HEK293T (cell line): Measurements from ENCODE around the gene PTGFR.

Experiments
- CTCF ChIA-PET: fragments of 350-600 bp; formaldehyde crosslinking; extraction: SDS; loops from one replicate; lab custom pipeline; 2021; ENCODE audit warnings: antibody characterized with exemption, inconsistent platforms; lab: Yijun Ruan, JAX
- POLR2A ChIA-PET: fragments of 350-600 bp; formaldehyde crosslinking; extraction: SDS; loops from one replicate; lab custom pipeline; 2020; ENCODE audit warnings: antibody characterized with exemption, inconsistent platforms; lab: Yijun Ruan, JAX
- DNase-seq: peaks from one replicate; pipeline ENCODE4 v3.0.0; 2012; ENCODE audit warnings: mixed read lengths; ENCODE audit errors: extremely low spot score
- ARNT ChIP-seq: fragments of 450-650 bp; IDR thresholded peaks from 2 replicates; pipeline ENCODE4 v1.6.1; 2017; ENCODE audit warnings: mild to moderate bottlenecking
- BHLHE40 ChIP-seq: fragments of 450-650 bp; IDR thresholded peaks from 2 replicates; pipeline ENCODE4 v1.6.1; 2016; ENCODE audit warnings: mild to moderate bottlenecking, moderate library complexity, borderline replicate concordance
- CTBP1 ChIP-seq: fragments of 450-650 bp; IDR thresholded peaks from 2 replicates; pipeline ENCODE4 v1.6.1; 2016; ENCODE audit warnings: borderline replicate concordance
- ELF4 ChIP-seq: fragments of 450-650 bp; IDR thresholded peaks from 2 replicates; pipeline ENCODE4 v1.6.1; 2017; ENCODE audit warnings: antibody characterized with exemption
- FOXA1 ChIP-seq: fragments of 450-650 bp; IDR thresholded peaks from 2 replicates; pipeline ENCODE4 v1.6.1; 2016; ENCODE audit warnings: mild to moderate bottlenecking
- FOXK2 ChIP-seq: fragments of 450-650 bp; IDR thresholded peaks from 2 replicates; pipeline ENCODE4 v1.6.1; 2016; ENCODE audit warnings: mild to moderate bottlenecking
- FOXM1 ChIP-seq: fragments of 450-650 bp; IDR thresholded peaks from 2 replicates; pipeline ENCODE4 v1.6.1; 2017; ENCODE audit warnings: mild to moderate bottlenecking, borderline replicate concordance
- HDGF ChIP-seq: fragments of 450-650 bp; IDR thresholded peaks from 2 replicates; pipeline ENCODE4 v1.6.1; 2017; ENCODE audit warnings: antibody characterized with exemption, borderline replicate concordance
- L3MBTL2 ChIP-seq: fragments of 450-650 bp; conservative IDR thresholded peaks from 2 replicates; pipeline ENCODE4 v1.6.1; 2016; ENCODE audit warnings: mild to moderate bottlenecking
- LEF1 ChIP-seq: fragments of 450-650 bp; IDR thresholded peaks from 2 replicates; pipeline ENCODE4 v1.6.1; 2017; ENCODE audit warnings: mild to moderate bottlenecking, borderline replicate concordance
- NFRKB ChIP-seq: fragments of 450-650 bp; IDR thresholded peaks from 2 replicates; pipeline ENCODE4 v1.6.1; 2016; ENCODE audit warnings: mild to moderate bottlenecking, moderate library complexity
- PKNOX1 ChIP-seq: fragments of 450-650 bp; IDR thresholded peaks from 2 replicates; pipeline ENCODE4 v1.6.1; 2016
- SP1 ChIP-seq: fragments of 450-650 bp; IDR thresholded peaks from 2 replicates; pipeline ENCODE4 v1.6.1; 2017
- SUZ12 ChIP-seq: fragments of 450-650 bp; IDR thresholded peaks from 2 replicates; pipeline ENCODE4 v1.6.1; 2016; ENCODE audit warnings: mild to moderate bottlenecking
- TARDBP ChIP-seq: fragments of 450-650 bp; IDR thresholded peaks from 2 replicates; pipeline ENCODE4 v1.6.1; 2016
- ZNF384 ChIP-seq: fragments of 450-650 bp; IDR thresholded peaks from 2 replicates; pipeline ENCODE4 v1.6.1; 2016

Gene PTGFR

GRCh38 chr1:78519446-78519845, 28.7 kb downstream of the PTGFR start:
- CTCF ChIA-PET, result no interaction called here
- no peak for TF ChIP-seq CTBP1
- TF ChIP-seq ELF4, result no peak
- TF ChIP-seq ARNT, result no peak
- TF ChIP-seq HDGF, result no peak
- TF ChIP-seq PKNOX1, result no peak
- no peak for TF ChIP-seq ZNF384
- TF ChIP-seq SUZ12, result no peak
- no peak for TF ChIP-seq NFRKB
- no peak for TF ChIP-seq SP1
- no peak for TF ChIP-seq L3MBTL2
- no peak for TF ChIP-seq FOXK2
- TF ChIP-seq FOXA1, result no peak
- no peak for TF ChIP-seq LEF1
- no peak for TF ChIP-seq FOXM1
- TF ChIP-seq TARDBP, result no peak
- no peak for DNase-seq
- POLR2A ChIA-PET, result no interaction called here

GRCh38 chr1:78520216-78520615, 29.4 kb downstream of the PTGFR start:
- POLR2A ChIA-PET, result no interaction called here
- CTCF ChIA-PET, result no interaction called here
- no peak for DNase-seq
- no peak for TF ChIP-seq HDGF
- no peak for TF ChIP-seq FOXM1
- TF ChIP-seq PKNOX1, result no peak
- TF ChIP-seq SP1, result no peak
- TF ChIP-seq SUZ12, result no peak
- no peak for TF ChIP-seq FOXA1
- no peak for TF ChIP-seq FOXK2
- no peak for TF ChIP-seq NFRKB
- TF ChIP-seq LEF1, result no peak
- no peak for TF ChIP-seq BHLHE40
- no peak for TF ChIP-seq CTBP1
- TF ChIP-seq ZNF384, result no peak
- TF ChIP-seq ARNT, result no peak
- TF ChIP-seq TARDBP, result no peak

- POLR2A ChIA-PET, result no interaction called here
- TF ChIP-seq BHLHE40 (no peak), NFRKB (no peak), FOXA1 (no peak), ELF4 (no peak), SUZ12 (no peak), ARNT (no peak), FOXK2 (no peak), CTBP1 (no peak)
- CTCF ChIA-PET, result no interaction called here
- DNase-seq, result no peak
Observed at GRCh38 chr1:78520843-78521242, 30.1 kb downstream of the PTGFR start.

GRCh38 chr1:78522136-78522535, 31.4 kb downstream of the PTGFR start:
- CTCF ChIA-PET, result no interaction called here
- DNase-seq, result no peak
- no peak for TF ChIP-seq SUZ12
- TF ChIP-seq BHLHE40, result no peak
- TF ChIP-seq LEF1, result no peak
- TF ChIP-seq FOXM1, result no peak
- no peak for TF ChIP-seq ARNT
- no peak for TF ChIP-seq CTBP1
- TF ChIP-seq TARDBP, result no peak
- no peak for TF ChIP-seq FOXK2
- no peak for TF ChIP-seq L3MBTL2
- no peak for TF ChIP-seq HDGF
- no peak for TF ChIP-seq NFRKB
- no peak for TF ChIP-seq ELF4
- TF ChIP-seq PKNOX1, result no peak
- no peak for TF ChIP-seq FOXA1
- no peak for TF ChIP-seq ZNF384
- no peak for TF ChIP-seq SP1
- POLR2A ChIA-PET, result no interaction called here

- DNase-seq, result no peak
- ChIA-PET CTCF (no interaction called here), POLR2A (no interaction called here)
- TF ChIP-seq TARDBP, result no peak
- TF ChIP-seq SP1, result no peak
- no peak for TF ChIP-seq ZNF384
- no peak for TF ChIP-seq FOXM1
- TF ChIP-seq L3MBTL2, result no peak
- TF ChIP-seq CTBP1, result no peak
- no peak for TF ChIP-seq PKNOX1
- no peak for TF ChIP-seq FOXK2
- TF ChIP-seq ARNT, result no peak
- TF ChIP-seq BHLHE40, result no peak
- no peak for TF ChIP-seq HDGF
- TF ChIP-seq LEF1, result no peak
- no peak for TF ChIP-seq ELF4
- no peak for TF ChIP-seq NFRKB
- no peak for TF ChIP-seq SUZ12
- TF ChIP-seq FOXA1, result no peak
Observed at GRCh38 chr1:78526496-78526895, 35.7 kb downstream of the PTGFR start.

- DNase-seq, result no peak
- POLR2A ChIA-PET, result no interaction called here
- TF ChIP-seq HDGF, result no peak
- no peak for TF ChIP-seq FOXK2
- CTCF ChIA-PET, result no interaction called here
Observed at GRCh38 chr1:78527706-78528105, 36.9 kb downstream of the PTGFR start.
